ENCODE results near the gene SCG5.

The SCG5 gene

GRCh38 chr15:32656091-32656490 lies 14.6 kb downstream of the SCG5 start:
- TF ChIP-seq, protein P1, sequence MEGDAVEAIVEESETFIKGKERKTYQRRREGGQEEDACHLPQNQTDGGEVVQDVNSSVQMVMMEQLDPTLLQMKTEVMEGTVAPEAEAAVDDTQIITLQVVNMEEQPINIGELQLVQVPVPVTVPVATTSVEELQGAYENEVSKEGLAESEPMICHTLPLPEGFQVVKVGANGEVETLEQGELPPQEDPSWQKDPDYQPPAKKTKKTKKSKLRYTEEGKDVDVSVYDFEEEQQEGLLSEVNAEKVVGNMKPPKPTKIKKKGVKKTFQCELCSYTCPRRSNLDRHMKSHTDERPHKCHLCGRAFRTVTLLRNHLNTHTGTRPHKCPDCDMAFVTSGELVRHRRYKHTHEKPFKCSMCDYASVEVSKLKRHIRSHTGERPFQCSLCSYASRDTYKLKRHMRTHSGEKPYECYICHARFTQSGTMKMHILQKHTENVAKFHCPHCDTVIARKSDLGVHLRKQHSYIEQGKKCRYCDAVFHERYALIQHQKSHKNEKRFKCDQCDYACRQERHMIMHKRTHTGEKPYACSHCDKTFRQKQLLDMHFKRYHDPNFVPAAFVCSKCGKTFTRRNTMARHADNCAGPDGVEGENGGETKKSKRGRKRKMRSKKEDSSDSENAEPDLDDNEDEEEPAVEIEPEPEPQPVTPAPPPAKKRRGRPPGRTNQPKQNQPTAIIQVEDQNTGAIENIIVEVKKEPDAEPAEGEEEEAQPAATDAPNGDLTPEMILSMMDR (IDR thresholded peaks at IDR 0.05; ENCODE audit: insufficient read depth, low read depth, low read length, missing control alignments) = no peak
- no peak overlapping the region for H3K4me3 ChIP-seq (ENCODE audit: low read depth, low read length)
- DNase-seq (ENCODE audit: low read depth) = no peak

DNA sequence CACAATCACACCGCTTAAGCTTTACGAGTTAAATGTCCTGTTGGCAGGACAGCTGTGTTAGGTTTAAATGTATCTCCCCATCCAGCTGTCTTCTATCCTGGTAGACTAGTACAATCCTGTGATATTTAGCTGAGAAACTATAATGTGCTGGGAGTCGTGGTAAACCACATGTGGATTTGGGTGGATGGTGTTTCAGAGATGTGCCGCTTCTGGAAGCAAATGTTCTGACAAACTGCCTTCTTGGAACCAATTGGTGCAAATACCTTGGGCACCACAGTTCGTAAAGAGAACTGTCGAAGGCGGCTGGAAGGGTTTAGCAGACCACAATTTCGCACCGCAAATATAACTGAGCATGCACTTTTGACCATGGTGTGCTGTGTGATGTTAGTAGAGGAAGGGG lies 15.0 kb downstream of the SCG5 start:
- DNase-seq (ENCODE audit: low read depth) = no peak
- TF ChIP-seq, protein P1 (IDR thresholded peaks at IDR 0.05; ENCODE audit: insufficient read depth, low read depth, low read length, missing control alignments) = no peak
- H3K4me3 ChIP-seq (ENCODE audit: low read depth, low read length) = no peak overlapping the region

- DNase-seq (ENCODE audit: low read depth) = no peak
- TF ChIP-seq, protein P1 (IDR thresholded peaks at IDR 0.05; ENCODE audit: insufficient read depth, low read depth, low read length, missing control alignments) = no peak
- H3K4me3 ChIP-seq (ENCODE audit: low read depth, low read length) = no peak overlapping the region
Observed at GRCh38 chr15:32657198-32657883, 15.8 kb downstream of the SCG5 start.

- H3K4me3 ChIP-seq (ENCODE audit: low read depth, low read length) = no peak overlapping the region
- TF ChIP-seq, protein P1 (IDR thresholded peaks at IDR 0.05; ENCODE audit: insufficient read depth, low read depth, low read length, missing control alignments) = no peak
- no peak for DNase-seq (ENCODE audit: low read depth)
Observed at GRCh38 chr15:32657941-32658340, 16.4 kb downstream of the SCG5 start.

DNA sequence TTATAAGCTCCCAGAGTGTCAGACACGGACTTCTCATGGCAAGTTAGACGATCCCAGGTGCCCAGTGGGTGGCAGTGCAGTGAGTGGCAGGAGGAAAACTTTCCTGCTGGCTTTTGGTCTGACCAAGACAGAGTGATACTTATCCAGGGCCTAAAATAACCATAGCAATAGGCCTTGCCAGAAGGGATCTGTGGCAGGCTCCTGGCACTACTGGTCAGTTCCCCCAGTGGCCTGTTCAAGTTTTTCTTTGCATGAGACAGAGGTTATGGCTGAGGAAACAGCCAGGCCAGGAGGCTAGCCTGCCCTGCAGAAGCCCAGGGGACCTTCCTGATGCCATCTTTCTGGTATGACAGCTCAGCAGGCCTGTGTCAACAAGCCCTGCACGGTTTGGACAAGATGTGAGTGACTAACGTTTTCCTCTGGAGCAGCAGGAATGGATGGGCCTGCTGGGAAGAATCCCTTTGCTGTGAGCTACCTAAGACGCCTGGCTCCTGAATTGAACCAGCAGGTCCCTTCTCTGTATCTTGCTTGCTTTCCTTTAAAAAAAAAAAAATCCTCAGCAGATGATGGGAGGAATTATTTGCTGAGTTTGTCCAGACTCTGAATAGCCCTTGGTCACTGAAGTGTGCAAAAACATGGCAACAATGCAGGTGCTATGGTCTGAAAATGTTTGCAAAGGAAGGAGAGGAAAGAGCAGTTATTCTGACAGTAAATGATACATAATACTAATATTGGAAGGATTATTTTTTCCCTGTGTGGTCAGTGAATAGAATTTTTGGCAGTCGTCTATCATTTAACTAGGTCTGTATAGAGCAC lies 18.0 kb downstream of the SCG5 start:
- no peak overlapping the region for H3K4me3 ChIP-seq (ENCODE audit: low read depth, low read length)
- DNase-seq (ENCODE audit: low read depth) = no peak
- TF ChIP-seq, protein P1 (IDR thresholded peaks at IDR 0.05; ENCODE audit: insufficient read depth, low read depth, low read length, missing control alignments) = no peak

- H3K4me3 ChIP-seq (ENCODE audit: low read depth, low read length) = no peak overlapping the region
- TF ChIP-seq, protein P1 (IDR thresholded peaks at IDR 0.05; ENCODE audit: insufficient read depth, low read depth, low read length, missing control alignments) = no peak
- DNase-seq (ENCODE audit: low read depth) = no peak
Observed at GRCh38 chr15:32663671-32664070, 22.2 kb downstream of the SCG5 start.
